GM23338 (cell line): Measurements from ENCODE around the gene SORBS2. TPM values are rescaled to one million over a fixed set of nuclear protein-coding genes. Genes with fewer than 3 reads are reported as not detected.

Source experiments
- ATAC-seq: fragments of 200-7000 bp; cut with Tn5 transposase; 3 replicates; pipeline ENCODE4 v1.9.1; 2020
- DNase-seq: peaks from one replicate; pipeline ENCODE4 v3.0.0-alpha.2; 2015; ENCODE audit warnings: low spot score
- H2AFZ ChIP-seq: fragments of 200-600 bp; sonication (generic); 2 replicates; pipeline ENCODE4 v1.8.0; 2016; ENCODE audit warnings: antibody characterized with exemption, mild to moderate bottlenecking, moderate library complexity
- H3F3A ChIP-seq: fragments of 200-600 bp; sonication (generic); replicated peaks from 2 replicates; pipeline ENCODE4 v1.8.0; 2017; ENCODE audit warnings: antibody characterized with exemption, mixed run types, low read depth
- H3K27ac ChIP-seq: fragments of 200-600 bp; sonication (generic); 2 replicates; pipeline ENCODE4 v1.6.1; 2016; ENCODE audit warnings: low read depth
- H3K27me3 ChIP-seq: fragments of 200-600 bp; sonication (generic); 2 replicates; pipeline ENCODE4 v1.8.0; 2016; ENCODE audit warnings: mild to moderate bottlenecking, mixed run types, moderate library complexity; ENCODE audit not compliant: insufficient read depth
- H3K36me3 ChIP-seq: fragments of 200-600 bp; sonication (generic); 2 replicates; pipeline ENCODE4 v1.8.0; 2016; ENCODE audit warnings: mild to moderate bottlenecking; ENCODE audit not compliant: insufficient read depth
- H3K4me1 ChIP-seq: fragments of 200-600 bp; sonication (generic); 2 replicates; pipeline ENCODE4 v1.8.0; 2016; ENCODE audit warnings: mild to moderate bottlenecking, moderate library complexity; ENCODE audit not compliant: insufficient read depth
- H3K4me2 ChIP-seq: fragments of 200-600 bp; sonication (generic); 2 replicates; pipeline ENCODE4 v1.7.1; 2017; ENCODE audit warnings: mixed run types
- H3K4me3 ChIP-seq: fragments of 200-600 bp; sonication (generic); 2 replicates; pipeline ENCODE4 v1.6.1; 2016; ENCODE audit warnings: mixed run types
- H3K79me2 ChIP-seq: fragments of 200-600 bp; sonication (generic); replicated peaks from 2 replicates; pipeline ENCODE4 v1.8.0; 2017; ENCODE audit warnings: mild to moderate bottlenecking; ENCODE audit not compliant: insufficient read depth
- H3K9me2 ChIP-seq: fragments of 200-600 bp; sonication (generic); 2 replicates; pipeline ENCODE4 v1.8.0; 2017; ENCODE audit not compliant: insufficient read depth
- H4K20me1 ChIP-seq: fragments of 200-600 bp; sonication (generic); replicated peaks from 2 replicates; pipeline ENCODE4 v1.8.0; 2017; ENCODE audit warnings: mild to moderate bottlenecking; ENCODE audit not compliant: insufficient read depth
- H3K27ac Mint-ChIP-seq: 2 replicates; pipeline ENCODE4 v1.8.0; 2020; ENCODE audit warnings: inconsistent platforms, mild to moderate bottlenecking, moderate library complexity, mixed read lengths
- H3K27me3 Mint-ChIP-seq: 3 replicates; pipeline ENCODE4 v1.8.0; 2022; ENCODE audit warnings: low read depth, mild to moderate bottlenecking, moderate library complexity, mixed read lengths, inconsistent platforms; ENCODE audit not compliant: insufficient read depth, poor library complexity
- H3K36me3 Mint-ChIP-seq: 3 replicates; pipeline ENCODE4 v1.8.0; 2021; ENCODE audit warnings: low read depth, mild to moderate bottlenecking, inconsistent platforms, moderate library complexity, mixed read lengths
- H3K4me1 Mint-ChIP-seq: 3 replicates; pipeline ENCODE4 v1.8.0; 2020; ENCODE audit warnings: mild to moderate bottlenecking, inconsistent platforms, mixed read lengths
- H3K4me3 Mint-ChIP-seq: 3 replicates; pipeline ENCODE4 v1.8.0; 2021; ENCODE audit warnings: moderate library complexity, mild to moderate bottlenecking, inconsistent platforms, mixed read lengths
- H3K9me3 Mint-ChIP-seq: 3 replicates; pipeline ENCODE4 v1.8.0; 2020; ENCODE audit warnings: moderate library complexity, mild to moderate bottlenecking, inconsistent platforms, mixed read lengths
- CREB1 ChIP-seq: fragments of 250-450 bp; sonication (Bioruptor Pico); IDR thresholded peaks from 2 replicates; pipeline ENCODE4 v1.5.0; 2020; ENCODE audit warnings: low read depth, mild to moderate bottlenecking, moderate library complexity
- EZH2 ChIP-seq: fragments of 200-600 bp; sonication (generic); IDR thresholded peaks from one replicate; pipeline ENCODE4 v1.8.0; 2017; ENCODE audit warnings: antibody characterized with exemption, mild to moderate bottlenecking, low read depth; ENCODE audit not compliant: unreplicated experiment
- EZH2phosphoT487 ChIP-seq: fragments of 200-600 bp; sonication (generic); IDR thresholded peaks from one replicate; pipeline ENCODE4 v1.8.1; 2018; ENCODE audit warnings: antibody characterized with exemption; ENCODE audit not compliant: unreplicated experiment
- JUNB ChIP-seq: IDR thresholded peaks from one replicate; pipeline ENCODE4 v1.6.1; 2016; ENCODE audit warnings: antibody characterized with exemption; ENCODE audit not compliant: unreplicated experiment
- NANOG ChIP-seq: IDR thresholded peaks from 2 replicates; pipeline ENCODE4 v1.6.1; 2016; ENCODE audit warnings: antibody characterized with exemption, borderline replicate concordance
- POLR2AphosphoS5 ChIP-seq: IDR thresholded peaks from 2 replicates; pipeline ENCODE4 v1.6.1; 2016; ENCODE audit warnings: antibody characterized with exemption, low read depth
- STAT1 ChIP-seq: IDR thresholded peaks from one replicate; pipeline ENCODE4 v1.6.1; 2016; ENCODE audit warnings: antibody characterized with exemption; ENCODE audit not compliant: unreplicated experiment
- ZNF114 ChIP-seq: fragments of 250-450 bp; sonication (Bioruptor Pico); IDR thresholded peaks from 2 replicates; pipeline ENCODE4 v1.5.0; 2020; ENCODE audit warnings: mild to moderate bottlenecking, moderate library complexity
- ZNF331 ChIP-seq: fragments of 250-450 bp; sonication (Bioruptor Pico); IDR thresholded peaks from 2 replicates; pipeline ENCODE4 v1.5.0; 2020; ENCODE audit warnings: low read depth, mild to moderate bottlenecking, moderate library complexity
- polyA plus RNA-seq: library from polyadenylated mRNA; unstranded; fragments of >200 nt; fragmentation: Nextera tagmentation; extraction: Ambion mirVana; gene quantifications from 2 replicates; pipeline ENCODE4 v1.2.1, GENCODE V29; 2016
- total RNA-seq: library from RNA; depleted of rRNA; stranded (reverse); fragments of >200 nt; shearing (Covaris generic); gene quantifications from 2 replicates; pipeline ENCODE4 v1.2.3, GENCODE V29; 2014
- TF ChIP-seq, protein P1 (sequence below): IDR thresholded peaks from one replicate; pipeline ENCODE4 v1.6.1; 2018; ENCODE audit warnings: antibody characterized with exemption; ENCODE audit not compliant: unreplicated experiment
- TF ChIP-seq, protein P2 (sequence below), 2 experiments: fragments of 200-600 bp in 1 of 2; sonication (generic) in 1 of 2; conservative IDR thresholded peaks; 2 replicates each; pipeline versions ENCODE4 v1.5.1 to v1.6.1; 2016 to 2017; ENCODE audit warnings: antibody characterized with exemption in 2 of 2, low read depth in 2 of 2, mild to moderate bottlenecking in 2 of 2, moderate library complexity in 1 of 2
- TF ChIP-seq, protein P3 (sequence below): fragments of 250-450 bp; sonication (Bioruptor Pico); IDR thresholded peaks from 2 replicates; pipeline ENCODE4 v1.5.0; 2020; ENCODE audit warnings: mild to moderate bottlenecking, moderate library complexity
- TF ChIP-seq, protein P4 (sequence below): IDR thresholded peaks from 2 replicates; pipeline ENCODE4 v1.6.1; 2016; ENCODE audit warnings: antibody characterized with exemption

The SORBS2 gene
- total and polyA plus RNA-seq, 2 experiments from 2014 or later: 17.8 to 27.6 TPM

DNA sequence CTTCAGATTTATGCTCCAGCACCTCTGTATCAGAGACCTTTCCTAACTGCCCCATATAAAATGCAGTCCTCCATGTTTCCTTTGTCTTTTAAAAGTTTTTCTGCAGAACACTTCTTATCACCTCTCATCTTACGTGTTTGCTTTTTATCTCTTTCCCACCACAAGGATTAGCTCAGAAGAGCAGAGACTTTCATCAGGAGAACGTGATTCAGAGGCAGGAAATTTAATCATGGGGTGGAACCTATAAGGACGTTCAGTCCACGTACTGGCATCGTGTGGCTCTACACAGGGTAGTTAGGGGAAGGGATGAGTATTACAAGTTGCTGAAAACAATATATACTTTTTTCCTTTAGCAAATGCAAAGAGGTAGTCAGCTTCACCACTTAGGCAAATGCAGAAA lies 98.7 kb downstream of the SORBS2 start:
- ATAC-seq: no peak

More for the DNA sequence above, 98.7 kb downstream of the SORBS2 start:
- H3K4me1 Mint-ChIP-seq: peaks cover 7% of the 10 kb centered on the region
- H3K27me3 Mint-ChIP-seq: no peaks in the 10 kb centered on the region
- H3K36me3 ChIP-seq: no peaks in the 10 kb centered on the region
- no peak overlapping the region for H3K27ac Mint-ChIP-seq
- no peaks in the 10 kb centered on the region for H3K27me3 ChIP-seq
- peaks cover 4% of the 10 kb centered on the region; the same call in 2 of the 3 replicates for H3K36me3 Mint-ChIP-seq
- H3K9me2 ChIP-seq: no peaks in the 10 kb centered on the region
- TF ChIP-seq CREB1 (CRISPR knock-in tag): no peak
- TF ChIP-seq EZH2phosphoT487: no peak
- no peak for TF ChIP-seq POLR2AphosphoS5
- TF ChIP-seq, protein P1, sequence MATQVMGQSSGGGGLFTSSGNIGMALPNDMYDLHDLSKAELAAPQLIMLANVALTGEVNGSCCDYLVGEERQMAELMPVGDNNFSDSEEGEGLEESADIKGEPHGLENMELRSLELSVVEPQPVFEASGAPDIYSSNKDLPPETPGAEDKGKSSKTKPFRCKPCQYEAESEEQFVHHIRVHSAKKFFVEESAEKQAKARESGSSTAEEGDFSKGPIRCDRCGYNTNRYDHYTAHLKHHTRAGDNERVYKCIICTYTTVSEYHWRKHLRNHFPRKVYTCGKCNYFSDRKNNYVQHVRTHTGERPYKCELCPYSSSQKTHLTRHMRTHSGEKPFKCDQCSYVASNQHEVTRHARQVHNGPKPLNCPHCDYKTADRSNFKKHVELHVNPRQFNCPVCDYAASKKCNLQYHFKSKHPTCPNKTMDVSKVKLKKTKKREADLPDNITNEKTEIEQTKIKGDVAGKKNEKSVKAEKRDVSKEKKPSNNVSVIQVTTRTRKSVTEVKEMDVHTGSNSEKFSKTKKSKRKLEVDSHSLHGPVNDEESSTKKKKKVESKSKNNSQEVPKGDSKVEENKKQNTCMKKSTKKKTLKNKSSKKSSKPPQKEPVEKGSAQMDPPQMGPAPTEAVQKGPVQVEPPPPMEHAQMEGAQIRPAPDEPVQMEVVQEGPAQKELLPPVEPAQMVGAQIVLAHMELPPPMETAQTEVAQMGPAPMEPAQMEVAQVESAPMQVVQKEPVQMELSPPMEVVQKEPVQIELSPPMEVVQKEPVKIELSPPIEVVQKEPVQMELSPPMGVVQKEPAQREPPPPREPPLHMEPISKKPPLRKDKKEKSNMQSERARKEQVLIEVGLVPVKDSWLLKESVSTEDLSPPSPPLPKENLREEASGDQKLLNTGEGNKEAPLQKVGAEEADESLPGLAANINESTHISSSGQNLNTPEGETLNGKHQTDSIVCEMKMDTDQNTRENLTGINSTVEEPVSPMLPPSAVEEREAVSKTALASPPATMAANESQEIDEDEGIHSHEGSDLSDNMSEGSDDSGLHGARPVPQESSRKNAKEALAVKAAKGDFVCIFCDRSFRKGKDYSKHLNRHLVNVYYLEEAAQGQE: no peak
- TF ChIP-seq ZNF331 (CRISPR knock-in tag): no peak
- TF ChIP-seq, protein P2, sequence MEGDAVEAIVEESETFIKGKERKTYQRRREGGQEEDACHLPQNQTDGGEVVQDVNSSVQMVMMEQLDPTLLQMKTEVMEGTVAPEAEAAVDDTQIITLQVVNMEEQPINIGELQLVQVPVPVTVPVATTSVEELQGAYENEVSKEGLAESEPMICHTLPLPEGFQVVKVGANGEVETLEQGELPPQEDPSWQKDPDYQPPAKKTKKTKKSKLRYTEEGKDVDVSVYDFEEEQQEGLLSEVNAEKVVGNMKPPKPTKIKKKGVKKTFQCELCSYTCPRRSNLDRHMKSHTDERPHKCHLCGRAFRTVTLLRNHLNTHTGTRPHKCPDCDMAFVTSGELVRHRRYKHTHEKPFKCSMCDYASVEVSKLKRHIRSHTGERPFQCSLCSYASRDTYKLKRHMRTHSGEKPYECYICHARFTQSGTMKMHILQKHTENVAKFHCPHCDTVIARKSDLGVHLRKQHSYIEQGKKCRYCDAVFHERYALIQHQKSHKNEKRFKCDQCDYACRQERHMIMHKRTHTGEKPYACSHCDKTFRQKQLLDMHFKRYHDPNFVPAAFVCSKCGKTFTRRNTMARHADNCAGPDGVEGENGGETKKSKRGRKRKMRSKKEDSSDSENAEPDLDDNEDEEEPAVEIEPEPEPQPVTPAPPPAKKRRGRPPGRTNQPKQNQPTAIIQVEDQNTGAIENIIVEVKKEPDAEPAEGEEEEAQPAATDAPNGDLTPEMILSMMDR (conservative IDR thresholded peaks at IDR 0.05; ENCODE audit: low read depth in 2 of 2): no peak
- TF ChIP-seq NANOG: no peak
- TF ChIP-seq, protein P3, sequence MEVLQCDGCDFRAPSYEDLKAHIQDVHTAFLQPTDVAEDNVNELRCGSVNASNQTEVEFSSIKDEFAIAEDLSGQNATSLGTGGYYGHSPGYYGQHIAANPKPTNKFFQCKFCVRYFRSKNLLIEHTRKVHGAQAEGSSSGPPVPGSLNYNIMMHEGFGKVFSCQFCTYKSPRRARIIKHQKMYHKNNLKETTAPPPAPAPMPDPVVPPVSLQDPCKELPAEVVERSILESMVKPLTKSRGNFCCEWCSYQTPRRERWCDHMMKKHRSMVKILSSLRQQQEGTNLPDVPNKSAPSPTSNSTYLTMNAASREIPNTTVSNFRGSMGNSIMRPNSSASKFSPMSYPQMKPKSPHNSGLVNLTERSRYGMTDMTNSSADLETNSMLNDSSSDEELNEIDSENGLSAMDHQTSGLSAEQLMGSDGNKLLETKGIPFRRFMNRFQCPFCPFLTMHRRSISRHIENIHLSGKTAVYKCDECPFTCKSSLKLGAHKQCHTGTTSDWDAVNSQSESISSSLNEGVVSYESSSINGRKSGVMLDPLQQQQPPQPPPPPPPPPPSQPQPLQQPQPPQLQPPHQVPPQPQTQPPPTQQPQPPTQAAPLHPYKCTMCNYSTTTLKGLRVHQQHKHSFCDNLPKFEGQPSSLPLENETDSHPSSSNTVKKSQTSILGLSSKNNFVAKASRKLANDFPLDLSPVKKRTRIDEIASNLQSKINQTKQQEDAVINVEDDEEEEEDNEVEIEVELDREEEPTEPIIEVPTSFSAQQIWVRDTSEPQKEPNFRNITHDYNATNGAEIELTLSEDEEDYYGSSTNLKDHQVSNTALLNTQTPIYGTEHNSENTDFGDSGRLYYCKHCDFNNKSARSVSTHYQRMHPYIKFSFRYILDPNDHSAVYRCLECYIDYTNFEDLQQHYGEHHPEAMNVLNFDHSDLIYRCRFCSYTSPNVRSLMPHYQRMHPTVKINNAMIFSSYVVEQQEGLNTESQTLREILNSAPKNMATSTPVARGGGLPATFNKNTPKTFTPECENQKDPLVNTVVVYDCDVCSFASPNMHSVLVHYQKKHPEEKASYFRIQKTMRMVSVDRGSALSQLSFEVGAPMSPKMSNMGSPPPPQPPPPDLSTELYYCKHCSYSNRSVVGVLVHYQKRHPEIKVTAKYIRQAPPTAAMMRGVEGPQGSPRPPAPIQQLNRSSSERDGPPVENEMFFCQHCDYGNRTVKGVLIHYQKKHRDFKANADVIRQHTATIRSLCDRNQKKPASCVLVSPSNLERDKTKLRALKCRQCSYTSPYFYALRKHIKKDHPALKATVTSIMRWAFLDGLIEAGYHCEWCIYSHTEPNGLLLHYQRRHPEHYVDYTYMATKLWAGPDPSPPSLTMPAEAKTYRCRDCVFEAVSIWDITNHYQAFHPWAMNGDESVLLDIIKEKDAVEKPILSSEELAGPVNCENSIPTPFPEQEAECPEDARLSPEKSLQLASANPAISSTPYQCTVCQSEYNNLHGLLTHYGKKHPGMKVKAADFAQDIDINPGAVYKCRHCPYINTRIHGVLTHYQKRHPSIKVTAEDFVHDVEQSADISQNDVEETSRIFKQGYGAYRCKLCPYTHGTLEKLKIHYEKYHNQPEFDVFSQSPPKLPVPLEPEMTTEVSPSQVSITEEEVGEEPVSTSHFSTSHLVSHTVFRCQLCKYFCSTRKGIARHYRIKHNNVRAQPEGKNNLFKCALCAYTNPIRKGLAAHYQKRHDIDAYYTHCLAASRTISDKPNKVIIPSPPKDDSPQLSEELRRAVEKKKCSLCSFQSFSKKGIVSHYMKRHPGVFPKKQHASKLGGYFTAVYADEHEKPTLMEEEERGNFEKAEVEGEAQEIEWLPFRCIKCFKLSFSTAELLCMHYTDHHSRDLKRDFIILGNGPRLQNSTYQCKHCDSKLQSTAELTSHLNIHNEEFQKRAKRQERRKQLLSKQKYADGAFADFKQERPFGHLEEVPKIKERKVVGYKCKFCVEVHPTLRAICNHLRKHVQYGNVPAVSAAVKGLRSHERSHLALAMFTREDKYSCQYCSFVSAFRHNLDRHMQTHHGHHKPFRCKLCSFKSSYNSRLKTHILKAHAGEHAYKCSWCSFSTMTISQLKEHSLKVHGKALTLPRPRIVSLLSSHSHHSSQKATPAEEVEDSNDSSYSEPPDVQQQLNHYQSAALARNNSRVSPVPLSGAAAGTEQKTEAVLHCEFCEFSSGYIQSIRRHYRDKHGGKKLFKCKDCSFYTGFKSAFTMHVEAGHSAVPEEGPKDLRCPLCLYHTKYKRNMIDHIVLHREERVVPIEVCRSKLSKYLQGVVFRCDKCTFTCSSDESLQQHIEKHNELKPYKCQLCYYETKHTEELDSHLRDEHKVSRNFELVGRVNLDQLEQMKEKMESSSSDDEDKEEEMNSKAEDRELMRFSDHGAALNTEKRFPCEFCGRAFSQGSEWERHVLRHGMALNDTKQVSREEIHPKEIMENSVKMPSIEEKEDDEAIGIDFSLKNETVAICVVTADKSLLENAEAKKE (CRISPR knock-in tag): no peak
- TF ChIP-seq STAT1: no peak
- TF ChIP-seq EZH2: no peak
- TF ChIP-seq, protein P4, sequence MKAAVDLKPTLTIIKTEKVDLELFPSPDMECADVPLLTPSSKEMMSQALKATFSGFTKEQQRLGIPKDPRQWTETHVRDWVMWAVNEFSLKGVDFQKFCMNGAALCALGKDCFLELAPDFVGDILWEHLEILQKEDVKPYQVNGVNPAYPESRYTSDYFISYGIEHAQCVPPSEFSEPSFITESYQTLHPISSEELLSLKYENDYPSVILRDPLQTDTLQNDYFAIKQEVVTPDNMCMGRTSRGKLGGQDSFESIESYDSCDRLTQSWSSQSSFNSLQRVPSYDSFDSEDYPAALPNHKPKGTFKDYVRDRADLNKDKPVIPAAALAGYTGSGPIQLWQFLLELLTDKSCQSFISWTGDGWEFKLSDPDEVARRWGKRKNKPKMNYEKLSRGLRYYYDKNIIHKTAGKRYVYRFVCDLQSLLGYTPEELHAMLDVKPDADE: no peak
- no peak for TF ChIP-seq JUNB
- no peak for TF ChIP-seq ZNF114 (CRISPR knock-in tag)
- no peak overlapping the region for H3K4me3 Mint-ChIP-seq
- H2AFZ ChIP-seq: no peak overlapping the region
- H3K27ac ChIP-seq: no peak overlapping the region
- H3K79me2 ChIP-seq: no peaks in the 10 kb centered on the region
- no peaks in the 10 kb centered on the region; the same call in 2 of the 3 replicates for H3K9me3 Mint-ChIP-seq
- no peaks in the 10 kb centered on the region for H4K20me1 ChIP-seq
- no peaks in the 10 kb centered on the region for H3K4me1 ChIP-seq
- no peak for DNase-seq
- H3K4me2 ChIP-seq: no peak overlapping the region
- H3F3A ChIP-seq: no peaks in the 10 kb centered on the region
- no peak overlapping the region for H3K4me3 ChIP-seq
